Stimulated activated effector memory CD8-positive, alpha-beta T cell treated with anti-CD3 and anti-CD28 coated beads, Interleukin-12 subunit alpha, Interleukin-12 subunit beta, amount 100 ng/mL, for 72 hours (primary cell): ENCODE results near the gene LYSET.
"Not testable (repeated sequence)": the region's sequence is repeated elsewhere in the genome, so short reads cannot be mapped to it uniquely, and the experiment has no call there.

ENCODE experiments used
- ATAC-seq: fragments of 150-1000 bp; cut with Tn5 transposase; 2 replicates; pipeline ENCODE4 v1.10.0; 2021
- DNase-seq, 2 donors: peaks; one replicate each; pipeline ENCODE4 v3.0.0; 2021 to 2022; ENCODE audit warnings: low spot score in 2 of 2
- H3K27ac Mint-ChIP-seq: one replicate; pipeline ENCODE4 v1.8.0; 2022; ENCODE audit warnings: mild to moderate bottlenecking, mixed read lengths
- H3K36me3 Mint-ChIP-seq: one replicate; pipeline ENCODE4 v1.8.0; 2022; ENCODE audit warnings: mild to moderate bottlenecking, mixed read lengths
- H3K4me1 Mint-ChIP-seq: one replicate; pipeline ENCODE4 v1.8.0; 2022; ENCODE audit warnings: mixed read lengths
- H3K4me3 Mint-ChIP-seq: one replicate; pipeline ENCODE4 v1.8.0; 2022; ENCODE audit warnings: mild to moderate bottlenecking, mixed read lengths
- H3K9me3 Mint-ChIP-seq: one replicate; pipeline ENCODE4 v1.8.0; 2022; ENCODE audit warnings: mixed read lengths

Gene LYSET

DNA sequence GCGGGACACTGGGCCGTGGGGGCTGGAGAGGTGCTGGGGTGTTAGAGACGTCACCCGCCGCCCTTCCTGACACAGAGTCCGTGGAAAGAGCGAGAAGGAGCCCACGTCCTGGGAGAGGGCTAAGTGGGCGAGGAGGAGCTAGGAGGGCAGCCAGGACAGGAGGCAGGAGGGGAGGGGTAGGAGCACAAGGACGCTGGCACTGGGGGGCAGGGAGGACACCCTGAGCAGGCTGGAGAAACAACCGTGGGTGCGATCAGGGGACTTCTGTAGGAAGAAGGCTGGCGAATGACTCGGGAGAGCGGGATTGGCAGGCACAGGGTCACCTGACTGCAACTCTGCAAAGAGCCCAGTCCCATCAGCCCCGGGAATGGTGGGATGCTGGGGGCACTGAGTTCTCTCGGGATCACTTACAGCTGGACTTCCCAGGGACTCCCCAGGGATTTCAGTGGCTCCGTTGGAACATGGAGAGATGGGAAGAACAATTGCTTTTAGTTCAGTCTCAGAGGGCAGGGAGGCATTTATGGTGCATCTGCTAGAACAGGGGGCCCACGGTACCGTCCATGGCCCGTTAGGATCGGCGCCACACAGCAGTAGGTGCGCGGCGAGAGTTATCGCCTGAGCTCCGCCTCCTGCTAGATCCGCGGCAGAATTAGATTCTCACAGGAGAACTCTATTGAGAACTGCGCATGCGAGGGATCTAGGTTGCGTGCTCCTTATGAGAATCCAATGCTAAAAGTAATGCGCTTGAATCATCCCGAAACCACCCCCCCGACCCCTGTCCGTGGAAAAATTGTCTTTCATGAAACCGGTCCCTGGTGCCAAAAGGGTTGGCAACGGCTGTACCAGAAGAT is 46.2 kb downstream of the LYSET start:
- peaks cover 35% of the 10 kb centered on the region for H3K36me3 Mint-ChIP-seq
- peak overlapping the region; percentile 65 for H3K27ac Mint-ChIP-seq
- peak overlapping the region; percentile 33 for H3K4me3 Mint-ChIP-seq
- H3K9me3 Mint-ChIP-seq, result no peaks in the 10 kb centered on the region
- H3K4me1 Mint-ChIP-seq, result peaks cover 25% of the 10 kb centered on the region
- ATAC-seq (no peak), DNase-seq (no peak)

GRCh38 chr14:93232159-93232558 is 47.0 kb downstream of the LYSET start:
- Mint-ChIP-seq H3K9me3 (no peaks in the 10 kb centered on the region), H3K27ac (no peak overlapping the region), H3K4me3 (no peak overlapping the region)

DNA sequence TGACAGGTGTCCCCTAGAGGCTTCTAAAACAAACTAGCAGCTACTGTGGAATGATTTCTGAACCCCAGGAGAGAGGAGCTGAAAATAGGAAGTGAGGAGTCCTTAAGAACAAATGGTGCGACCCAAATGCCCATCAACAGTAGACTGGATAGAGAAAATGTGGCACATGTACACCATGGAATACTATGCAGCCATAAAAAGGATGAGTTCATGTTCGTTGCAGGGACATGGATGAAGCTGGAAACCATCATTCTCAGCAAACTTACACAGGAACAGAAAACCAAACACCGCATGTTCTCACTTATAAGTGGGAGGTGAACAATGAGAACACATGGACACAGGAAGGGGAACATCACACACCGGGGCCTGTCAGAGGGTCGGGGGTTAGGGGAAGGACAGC is 48.0 kb downstream of the LYSET start:
- H3K36me3 Mint-ChIP-seq, result peaks cover 25% of the 10 kb centered on the region
- H3K9me3 Mint-ChIP-seq, H3K4me3 Mint-ChIP-seq, DNase-seq, ATAC-seq, H3K27ac Mint-ChIP-seq: not testable (repeated sequence)
- H3K4me1 Mint-ChIP-seq, result peaks cover 25% of the 10 kb centered on the region

More at GRCh38 chr14:93232159-93232558, 47.0 kb downstream of the LYSET start:
- Mint-ChIP-seq H3K4me1 (peaks cover 25% of the 10 kb centered on the region), H3K36me3 (peaks cover 31% of the 10 kb centered on the region)
- DNase-seq, result no peak
- ATAC-seq, result no peak

GRCh38 chr14:93234798-93235197 is 49.7 kb downstream of the LYSET start:
- peaks cover 25% of the 10 kb centered on the region for H3K4me1 Mint-ChIP-seq
- H3K27ac Mint-ChIP-seq, result peak overlapping the region; percentile 32
- no peak for DNase-seq
- peaks cover 9% of the 10 kb centered on the region for H3K36me3 Mint-ChIP-seq
- H3K9me3 Mint-ChIP-seq, result no peaks in the 10 kb centered on the region
- no peak overlapping the region for H3K4me3 Mint-ChIP-seq
- peak; percentile 33 for ATAC-seq
